A549 (cell line): ENCODE results near the gene RCCD1.

Experiments
- PHF8 ChIP-seq: fragments of 200-600 bp; sonication (generic); IDR thresholded peaks from 2 replicates; pipeline ENCODE4 v1.6.1; 2016; ENCODE audit warnings: low read depth, mild to moderate bottlenecking, antibody characterized with exemption, moderate library complexity, borderline replicate concordance
- POLR2AphosphoS2 ChIP-seq: conservative IDR thresholded peaks from 2 replicates; pipeline ENCODE4 v1.6.1; 2012; ENCODE audit warnings: low read length, improper control_type of control experiment, inconsistent platforms
- TF ChIP-seq, protein P1 (sequence below): IDR thresholded peaks from 2 replicates; pipeline ENCODE4 v1.6.1; 2012

DNA sequence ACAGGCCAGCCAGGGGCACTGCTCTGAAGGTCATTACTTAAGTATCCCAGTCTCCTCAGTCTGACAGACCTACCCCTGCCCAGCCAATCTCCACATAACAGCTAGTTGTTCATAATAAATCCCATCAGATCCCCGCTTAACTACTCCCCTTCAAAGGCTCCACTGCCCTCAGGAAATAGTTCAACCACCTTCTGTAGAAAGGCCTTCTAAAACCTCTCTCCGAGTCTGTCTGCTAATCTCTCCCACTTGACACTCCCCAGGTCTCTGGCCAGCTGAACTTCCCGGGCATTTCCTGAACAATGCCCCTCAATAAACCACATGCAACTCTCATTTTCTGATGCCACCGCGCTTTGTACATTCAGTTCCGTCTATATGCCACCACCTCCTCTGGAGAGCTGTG, 33.6 kb downstream of the RCCD1 start:
- no peak for TF ChIP-seq POLR2AphosphoS2
- TF ChIP-seq, protein P1, sequence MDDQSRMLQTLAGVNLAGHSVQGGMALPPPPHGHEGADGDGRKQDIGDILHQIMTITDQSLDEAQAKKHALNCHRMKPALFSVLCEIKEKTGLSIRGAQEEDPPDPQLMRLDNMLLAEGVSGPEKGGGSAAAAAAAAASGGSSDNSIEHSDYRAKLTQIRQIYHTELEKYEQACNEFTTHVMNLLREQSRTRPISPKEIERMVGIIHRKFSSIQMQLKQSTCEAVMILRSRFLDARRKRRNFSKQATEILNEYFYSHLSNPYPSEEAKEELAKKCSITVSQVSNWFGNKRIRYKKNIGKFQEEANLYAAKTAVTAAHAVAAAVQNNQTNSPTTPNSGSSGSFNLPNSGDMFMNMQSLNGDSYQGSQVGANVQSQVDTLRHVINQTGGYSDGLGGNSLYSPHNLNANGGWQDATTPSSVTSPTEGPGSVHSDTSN: no peak
- TF ChIP-seq PHF8: no peak
